K562 (cell line): ENCODE results near the gene SMARCB1. TPM values are rescaled to one million over a fixed set of nuclear protein-coding genes. Genes with fewer than 3 reads are reported as not detected.

Experiments used
- ATAC-seq: fragments of 200-7000 bp; cut with Tn5 transposase; 3 replicates; pipeline ENCODE4 v1.9.1; 2020; ENCODE audit warnings: moderate library complexity
- BruUV-seq: library from RNA; stranded (reverse); fragments of 400-500 nt; replicated peaks from 2 replicates; lab custom pipeline; 2021; lab: Mats Ljungman, UMichigan
- CTCF ChIA-PET: fragments of 300-600 bp; formaldehyde crosslinking; extraction: SDS; loops from one replicate; lab custom pipeline; 2021; ENCODE audit warnings: low intra/inter-chr PET ratio; lab: Yijun Ruan, JAX
- POLR2A ChIA-PET: fragments of 300-600, 350-650 bp; sonication (Branson Sonifier 250); formaldehyde crosslinking; extraction: SDS; loops from one replicate; lab custom pipeline; 2021; ENCODE audit warnings: antibody characterized with exemption, inconsistent platforms; lab: Yijun Ruan, JAX
- DNase-seq, 4 experiments: peaks; one replicate each; pipeline versions ENCODE4 v3.0.0 to v3.0.0-alpha.2; 2011 to 2018; ENCODE audit warnings: low spot score in 3 of 4, mixed read lengths in 3 of 4; ENCODE audit errors: extremely low read depth in 1 of 4
- FAIRE-seq: peaks from 2 replicates; lab custom pipeline; 2011; peaks lifted over from hg19 to GRCh38; lab: Jason Lieb, UNC
- H2AFZ ChIP-seq: 2 replicates; pipeline ENCODE4 v1.6.0; 2011; ENCODE audit warnings: low read depth, low read length, control low read depth, inconsistent platforms
- H3K27ac ChIP-seq: fragments of 200-600 bp; 3 replicates; pipeline ENCODE4 v1.8.0; 2011; ENCODE audit warnings: low read depth, mild to moderate bottlenecking, control low read depth, inconsistent platforms, low read length, moderate library complexity, mixed read lengths; ENCODE audit errors: extremely low read depth
- H3K27me3 ChIP-seq, 2 experiments: fragments of 300-600 bp in 1 of 2; 2 replicates in 1 of 2; 3 replicates in 1 of 2; pipeline versions ENCODE4 v1.6.0 to v1.8.0; 2011; ENCODE audit warnings: inconsistent platforms in 2 of 2, low read length in 2 of 2, mild to moderate bottlenecking in 1 of 2, mixed read lengths in 1 of 2, moderate library complexity in 1 of 2; ENCODE audit not compliant: control insufficient read depth in 2 of 2, insufficient read depth in 2 of 2
- H3K36me3 ChIP-seq: fragments of 300-600 bp; 3 replicates; pipeline ENCODE4 v1.8.0; 2011; ENCODE audit warnings: mild to moderate bottlenecking, low read length, inconsistent platforms; ENCODE audit not compliant: control insufficient read depth, insufficient read depth
- H3K4me1 ChIP-seq, 2 experiments: fragments of 200-600 bp in 1 of 2; replicated peaks in 1 of 2; 2 replicates in 1 of 2; 3 replicates in 1 of 2; pipeline versions ENCODE4 v1.5.1 to v1.8.0; 2011; ENCODE audit warnings: inconsistent platforms in 2 of 2, low read length in 2 of 2, mild to moderate bottlenecking in 1 of 2, mixed read lengths in 1 of 2, moderate library complexity in 1 of 2; ENCODE audit not compliant: control insufficient read depth in 2 of 2, insufficient read depth in 2 of 2
- H3K4me2 ChIP-seq: 2 replicates; pipeline ENCODE4 v1.6.1; 2011; ENCODE audit warnings: low read length, control low read depth, inconsistent platforms, mixed read lengths; ENCODE audit not compliant: insufficient read depth
- H3K4me3 ChIP-seq: fragments of 200-600 bp; sonication (generic), shearing (Covaris generic); 2 replicates; pipeline ENCODE4 v1.5.1; 2016; ENCODE audit warnings: control low read depth, inconsistent platforms
- H3K79me2 ChIP-seq: fragments of 200-600 bp; 3 replicates; pipeline ENCODE4 v1.8.0; 2011; ENCODE audit warnings: low read length, inconsistent platforms; ENCODE audit not compliant: control insufficient read depth, insufficient read depth
- H3K9ac ChIP-seq, 2 experiments: 2 replicates each; pipeline versions ENCODE4 v1.6.0 to v1.6.1; 2011; ENCODE audit warnings: low read depth in 2 of 2, low read length in 2 of 2, control low read depth in 1 of 2, inconsistent platforms in 1 of 2, mild to moderate bottlenecking in 1 of 2, mixed read lengths in 1 of 2; ENCODE audit not compliant: insufficient read depth in 1 of 2
- H3K9me1 ChIP-seq: one replicate; pipeline ENCODE4 v1.6.0; 2011; ENCODE audit warnings: inconsistent platforms, mild to moderate bottlenecking, low read length, moderate library complexity; ENCODE audit not compliant: control insufficient read depth, insufficient read depth
- H3K9me3 ChIP-seq: replicated peaks from 2 replicates; pipeline ENCODE4 v1.5.1; 2011; ENCODE audit warnings: low read depth, low read length, inconsistent platforms; ENCODE audit not compliant: control insufficient read depth, insufficient read depth
- H4K20me1 ChIP-seq: replicated peaks from 2 replicates; pipeline ENCODE4 v1.6.1; 2011; ENCODE audit warnings: low read length, inconsistent platforms, mixed read lengths; ENCODE audit not compliant: control insufficient read depth, insufficient read depth
- BRD9 ChIP-seq: fragments of 450-650 bp; IDR thresholded peaks from 2 replicates; pipeline ENCODE4 v1.6.1; 2018; ENCODE audit warnings: low read depth; ENCODE audit not compliant: partially characterized antibody
- FOXJ3 ChIP-seq: sonication (generic); formaldehyde crosslinking; IDR thresholded peaks from 2 replicates; pipeline ENCODE4 v1.4.0; 2020; ENCODE audit warnings: mild to moderate bottlenecking, missing genetic modification reagents
- FOXP4 ChIP-seq: sonication (generic); formaldehyde crosslinking; IDR thresholded peaks from 2 replicates; pipeline ENCODE4 v1.8.0; 2022; ENCODE audit warnings: mild to moderate bottlenecking, missing genetic modification reagents, borderline replicate concordance
- HMBOX1 ChIP-seq: sonication (generic); IDR thresholded peaks from 2 replicates; pipeline ENCODE4 v1.6.1; 2016
- ILK ChIP-seq: fragments of 450-650 bp; IDR thresholded peaks from 2 replicates; pipeline ENCODE4 v1.6.1; 2016; ENCODE audit warnings: missing genetic modification characterization, low read depth, mild to moderate bottlenecking, missing compliant biosample characterization, moderate library complexity, borderline replicate concordance
- MTA3 ChIP-seq: fragments of 450-650 bp; formaldehyde crosslinking; IDR thresholded peaks from 2 replicates; pipeline ENCODE4 v1.6.1; 2017; ENCODE audit warnings: mild to moderate bottlenecking, borderline replicate concordance
- NCOA2 ChIP-seq, 2 experiments: fragments of 450-650 bp; IDR thresholded peaks; 2 replicates each; pipeline ENCODE4 v1.6.1; 2018; ENCODE audit warnings: mild to moderate bottlenecking in 2 of 2, moderate library complexity in 1 of 2; ENCODE audit not compliant: partially characterized antibody in 2 of 2
- TARDBP ChIP-seq: fragments of 450-650 bp; IDR thresholded peaks from 2 replicates; pipeline ENCODE4 v1.6.1; 2016
- ZMIZ1 ChIP-seq, 2 experiments: fragments of 150-350 bp in 1 of 2; IDR thresholded peaks; 2 replicates each; pipeline ENCODE4 v1.6.1; 2012 to 2016; ENCODE audit warnings: low read depth in 2 of 2, low read length in 2 of 2, mild to moderate bottlenecking in 1 of 2, moderate library complexity in 1 of 2
- ZNF174 ChIP-seq: fragments of 250-450 bp; sonication (Bioruptor Pico); IDR thresholded peaks from 2 replicates; pipeline ENCODE4 v1.4.0; 2020; ENCODE audit warnings: mild to moderate bottlenecking
- ZNF444 ChIP-seq: fragments of 250-450 bp; sonication (Bioruptor Pico); IDR thresholded peaks from 2 replicates; pipeline ENCODE4 v1.4.0; 2020; ENCODE audit warnings: mild to moderate bottlenecking, moderate library complexity
- ZNF592 ChIP-seq: fragments of 450-650 bp; IDR thresholded peaks from 2 replicates; pipeline ENCODE4 v1.6.1; 2017; ENCODE audit warnings: antibody characterized with exemption, mild to moderate bottlenecking
- WGBS: fragments of 100-300 bp; shearing (Covaris generic); methylation state at CpG from one replicate; pipeline ENCODE4 v1.1.6; 2016; ENCODE audit warnings: low coverage, mixed read lengths; ENCODE audit not compliant: insufficient coverage; ENCODE audit errors: missing lambda C conversion rate; 5-methylcytosine and 5-hydroxymethylcytosine counted together
- in situ Hi-C: fragments of 300-500 bp; cut with MboI; formaldehyde crosslinking; loops from 4 replicates; pipeline ENCODE4 v1.15.0; 2018; ENCODE audit warnings: inconsistent platforms, mixed read lengths
- intact Hi-C: fragments of 100-400 bp; cut with micrococcal nuclease; formaldehyde crosslinking; loops from 2 replicates; pipeline ENCODE4 v1.14.2; 2022
- polyA plus RNA-seq, 8 experiments: library from polyadenylated mRNA; depleted of rRNA in 4 of 8; stranded (reverse) in 5 of 8; unstranded in 3 of 8; fragments of >200 nt; fragmentation: Nextera tagmentation in 2 of 8; fragmentation: Illumina TruSeq in 1 of 8; extraction: Ambion mirVana in 2 of 8; extraction: Trizol in 1 of 8; gene quantifications; 2 replicates each; pipeline versions ENCODE4 v1.2.1 to v1.2.3, GENCODE V29; 2011 to 2014; ENCODE audit warnings: inconsistent platforms in 1 of 8, missing spikeins in 1 of 8
- total RNA-seq, 7 experiments: library from RNA; depleted of rRNA in 6 of 7; stranded (reverse); fragments of >200 nt in 6 of 7; fragmentation: Illumina TruSeq in 2 of 7; extraction: Trizol in 2 of 7; gene quantifications; 2 replicates each; pipeline versions ENCODE4 v1.2.1 to v1.2.3, GENCODE V29; 2011 to 2021; ENCODE audit warnings: low replicate concordance in 1 of 7

The SMARCB1 gene
- total and polyA plus RNA-seq, 9 of the 15 experiments (the other 6 are each of a cell fraction or from before 2014, with no cell fraction given), result 1.2 to 113 (median 65.4) TPM

GRCh38 chr22:23820748-23821211, 34.0 kb downstream of the SMARCB1 start:
- H2AFZ ChIP-seq, result no peak overlapping the region
- no peaks in the 10 kb centered on the region for H3K9me3 ChIP-seq
- H3K4me2 ChIP-seq, result no peak overlapping the region
- no peaks in the 10 kb centered on the region for H3K9me1 ChIP-seq
- no peaks in the 10 kb centered on the region for H3K79me2 ChIP-seq
- H4K20me1 ChIP-seq, result no peaks in the 10 kb centered on the region
- intact Hi-C loops, result no loop called here
- H3K4me1 ChIP-seq, result no peaks in the 10 kb centered on the region; a peak in 1 of 5 replicates
- no TSS peak for BruUV-seq
- CTCF ChIA-PET, result no interaction called here
- no peak for ATAC-seq
- DNase-seq, result no peak
- POLR2A ChIA-PET, result no interaction called here
- in situ Hi-C loops, result no loop called here
- peak overlapping the region in 1 of 2 experiments; percentile 35; a peak in 1 of 4 replicates for H3K9ac ChIP-seq
- no peak overlapping the region for H3K27ac ChIP-seq
- peaks cover 71% of the 10 kb centered on the region; the same call in 2 of the 3 replicates for H3K36me3 ChIP-seq
- no peak for FAIRE-seq
- no peak overlapping the region for H3K4me3 ChIP-seq
- WGBS, result 52% methylated on average over 4 of the region's 4 CpGs
- no peaks in the 10 kb centered on the region for H3K27me3 ChIP-seq
- TF ChIP-seq ZNF444 (CRISPR knock-in tag) (no peak), TARDBP (no peak), ZMIZ1 (IDR thresholded peaks at IDR 0.05; ENCODE audit: low read depth in 2 of 2, low read length in 2 of 2) (no peak), NCOA2 (IDR thresholded peaks at IDR 0.05; ENCODE audit: partially characterized antibody in 2 of 2) (no peak), MTA3 (no peak), ZNF174 (CRISPR knock-in tag) (no peak), ILK (no peak), FOXP4 (CRISPR knock-in tag) (no peak), FOXJ3 (CRISPR knock-in tag) (no peak), HMBOX1 (no peak), BRD9 (no peak), ZNF592 (no peak)
